Memory B cell (primary cell): ENCODE data around the gene FAM174C.

ENCODE experiments used
- ATAC-seq: fragments of 150-1000 bp; cut with Tn5 transposase; 2 replicates; pipeline ENCODE4 v1.10.0; 2021; ENCODE audit warnings: low read depth, mild to moderate bottlenecking, moderate library complexity
- DNase-seq, 2 donors: peaks; one replicate each; pipeline ENCODE4 v3.0.0; 2022; ENCODE audit warnings: low spot score in 2 of 2
- H3K27ac Mint-ChIP-seq: one replicate; pipeline ENCODE4 v1.8.0; 2022; ENCODE audit warnings: mild to moderate bottlenecking, moderate library complexity, mixed read lengths
- H3K27me3 Mint-ChIP-seq: one replicate; pipeline ENCODE4 v1.8.0; 2022; ENCODE audit warnings: mixed read lengths
- H3K36me3 Mint-ChIP-seq: one replicate; pipeline ENCODE4 v1.8.0; 2022; ENCODE audit warnings: mild to moderate bottlenecking, mixed read lengths
- H3K4me1 Mint-ChIP-seq: one replicate; pipeline ENCODE4 v1.8.0; 2022; ENCODE audit warnings: mixed read lengths
- H3K4me3 Mint-ChIP-seq: one replicate; pipeline ENCODE4 v1.8.0; 2022; ENCODE audit warnings: mild to moderate bottlenecking, moderate library complexity, mixed read lengths
- H3K9me3 Mint-ChIP-seq: one replicate; pipeline ENCODE4 v1.8.0; 2022; ENCODE audit warnings: mixed read lengths

The FAM174C gene

GRCh38 chr19:1234051-1234954, 41.0 kb upstream of the FAM174C start:
- ATAC-seq, result no peak
- H3K27ac Mint-ChIP-seq, result no peak overlapping the region
- no peaks in the 10 kb centered on the region for H3K9me3 Mint-ChIP-seq
- H3K4me1 Mint-ChIP-seq, result peaks cover 8% of the 10 kb centered on the region
- DNase-seq, result no peak
- H3K27me3 Mint-ChIP-seq, result peaks cover 8% of the 10 kb centered on the region
- H3K36me3 Mint-ChIP-seq, result no peaks in the 10 kb centered on the region
- no peak overlapping the region for H3K4me3 Mint-ChIP-seq

GRCh38 chr19:1234955-1235380, 40.4 kb upstream of the FAM174C start:
- H3K27me3 Mint-ChIP-seq, result peaks cover 8% of the 10 kb centered on the region
- H3K9me3 Mint-ChIP-seq, result no peaks in the 10 kb centered on the region
- ATAC-seq, result no peak
- no peak overlapping the region for H3K27ac Mint-ChIP-seq
- no peaks in the 10 kb centered on the region for H3K36me3 Mint-ChIP-seq
- DNase-seq, result no peak
- no peak overlapping the region for H3K4me3 Mint-ChIP-seq
- peaks cover 8% of the 10 kb centered on the region for H3K4me1 Mint-ChIP-seq

GRCh38 chr19:1235625-1236538, 39.4 kb upstream of the FAM174C start:
- Mint-ChIP-seq H3K27me3 (peaks cover 8% of the 10 kb centered on the region), H3K4me3 (peak overlapping the region; percentile 55)

GRCh38 chr19:1236576-1236975, 38.8 kb upstream of the FAM174C start:
- Mint-ChIP-seq H3K36me3 (no peaks in the 10 kb centered on the region), H3K4me1 (peaks cover 11% of the 10 kb centered on the region), H3K9me3 (no peaks in the 10 kb centered on the region), H3K27ac (no peak overlapping the region), H3K4me3 (peak overlapping the region; percentile 55), H3K27me3 (peaks cover 10% of the 10 kb centered on the region)
- DNase-seq, result no peak
- no peak for ATAC-seq

More at GRCh38 chr19:1235625-1236538, 39.4 kb upstream of the FAM174C start:
- Mint-ChIP-seq H3K36me3 (no peaks in the 10 kb centered on the region), H3K9me3 (no peaks in the 10 kb centered on the region), H3K27ac (no peak overlapping the region), H3K4me1 (peaks cover 8% of the 10 kb centered on the region)
- ATAC-seq (no peak), DNase-seq (no peak)

- Mint-ChIP-seq H3K27me3 (peaks cover 10% of the 10 kb centered on the region), H3K36me3 (no peaks in the 10 kb centered on the region), H3K27ac (no peak overlapping the region), H3K4me3 (peak overlapping the region; percentile 71), H3K9me3 (no peaks in the 10 kb centered on the region), H3K4me1 (peaks cover 11% of the 10 kb centered on the region)
- DNase-seq, result no peak
- ATAC-seq, result no peak
Measured at GRCh38 chr19:1237027-1237659, 38.2 kb upstream of the FAM174C start.

- no peaks in the 10 kb centered on the region for H3K9me3 Mint-ChIP-seq
- ATAC-seq, result no peak
- H3K27ac Mint-ChIP-seq, result peak within 1 kb of the TSS; percentile 87
- peak within 1 kb of the TSS; percentile 83 for H3K4me3 Mint-ChIP-seq
- no peak for DNase-seq
- H3K36me3 Mint-ChIP-seq, result no peaks in the 10 kb centered on the region
- H3K4me1 Mint-ChIP-seq, result peaks cover 13% of the 10 kb centered on the region
- H3K27me3 Mint-ChIP-seq, result peaks cover 10% of the 10 kb centered on the region
Measured at GRCh38 chr19:1237754-1238368, 37.5 kb upstream of the FAM174C start, which contains the start of gene CBARP. TSS of gene CBARP (minus strand) at chr19:1238005. CDS start at chr19:1236100, 1,905 bp downstream.

GRCh38 chr19:1238369-1239303, 36.7 kb upstream of the FAM174C start:
- Mint-ChIP-seq H3K27me3 (peaks cover 10% of the 10 kb centered on the region), H3K27ac (peak overlapping the region; percentile 87), H3K9me3 (no peaks in the 10 kb centered on the region), H3K4me3 (peak overlapping the region; percentile 83), H3K4me1 (peaks cover 13% of the 10 kb centered on the region), H3K36me3 (no peaks in the 10 kb centered on the region)
- ATAC-seq, result no peak
- DNase-seq, result no peak

- DNase-seq, result no peak
- no peak for ATAC-seq
- peaks cover 13% of the 10 kb centered on the region for H3K4me1 Mint-ChIP-seq
- peak overlapping the region; percentile 87 for H3K27ac Mint-ChIP-seq
- peak overlapping the region; percentile 34 for H3K4me3 Mint-ChIP-seq
- no peaks in the 10 kb centered on the region for H3K9me3 Mint-ChIP-seq
- H3K27me3 Mint-ChIP-seq, result peaks cover 10% of the 10 kb centered on the region
- no peaks in the 10 kb centered on the region for H3K36me3 Mint-ChIP-seq
Measured at GRCh38 chr19:1239420-1239795, 35.9 kb upstream of the FAM174C start.

GRCh38 chr19:1239796-1240737, 35.3 kb upstream of the FAM174C start:
- DNase-seq (peak; percentile 95 to 97), ATAC-seq (peak; percentile 65)
- Mint-ChIP-seq H3K9me3 (no peaks in the 10 kb centered on the region), H3K4me3 (peak overlapping the region; percentile 59), H3K27ac (peak overlapping the region; percentile 87), H3K27me3 (peaks cover 10% of the 10 kb centered on the region), H3K36me3 (no peaks in the 10 kb centered on the region), H3K4me1 (peaks cover 16% of the 10 kb centered on the region)

GRCh38 chr19:1240925-1241324, 34.4 kb upstream of the FAM174C start:
- no peaks in the 10 kb centered on the region for H3K36me3 Mint-ChIP-seq
- no peak for ATAC-seq
- peaks cover 16% of the 10 kb centered on the region for H3K4me1 Mint-ChIP-seq

GRCh38 chr19:1241417-1242095, 33.8 kb upstream of the FAM174C start, which contains the start of gene ATP5F1D:
TSS of gene ATP5F1D (plus strand) at chr19:1241751. CDS start at chr19:1241851, 100 bp downstream.
- Mint-ChIP-seq H3K27ac (peak within 1 kb of the TSS; percentile 79), H3K4me3 (peak within 1 kb of the TSS; percentile 84), H3K36me3 (no peaks in the 10 kb centered on the region), H3K9me3 (no peaks in the 10 kb centered on the region), H3K4me1 (peaks cover 16% of the 10 kb centered on the region), H3K27me3 (peaks cover 10% of the 10 kb centered on the region)
- peak; percentile 83 to 85 for DNase-seq
- peak; percentile 64 for ATAC-seq

More at GRCh38 chr19:1240925-1241324, 34.4 kb upstream of the FAM174C start:
- H3K27ac Mint-ChIP-seq, result no peak overlapping the region
- no peak for DNase-seq
- H3K4me3 Mint-ChIP-seq, result peak overlapping the region; percentile 84
- H3K9me3 Mint-ChIP-seq, result no peaks in the 10 kb centered on the region
- peaks cover 10% of the 10 kb centered on the region for H3K27me3 Mint-ChIP-seq
